HUES64 (cell line): Measurements from ENCODE around the gene POPDC3.

Source experiments
- H3K27ac ChIP-seq: 2 replicates; pipeline ENCODE4 v1.7.0; 2013; ENCODE audit warnings: low read depth, low read length, inconsistent platforms
- H3K27me3 ChIP-seq: 2 replicates; pipeline ENCODE4 v1.6.1; 2013; ENCODE audit warnings: mild to moderate bottlenecking, low read length; ENCODE audit not compliant: insufficient read depth
- H3K36me3 ChIP-seq: 2 replicates; pipeline ENCODE4 v1.6.1; 2013; ENCODE audit warnings: mild to moderate bottlenecking, low read length; ENCODE audit not compliant: insufficient read depth
- H3K4me1 ChIP-seq: 2 replicates; pipeline ENCODE4 v1.6.1; 2013; ENCODE audit warnings: mild to moderate bottlenecking, low read length, moderate library complexity; ENCODE audit not compliant: insufficient read depth
- H3K4me3 ChIP-seq: 2 replicates; pipeline ENCODE4 v1.5.1; 2013; ENCODE audit warnings: mild to moderate bottlenecking, low read length, moderate library complexity
- H3K9ac ChIP-seq: 2 replicates; pipeline ENCODE4 v1.6.1; 2013; ENCODE audit warnings: mild to moderate bottlenecking, low read depth, low read length
- H3K9me3 ChIP-seq: 2 replicates; pipeline ENCODE4 v1.6.1; 2013; ENCODE audit warnings: low read depth, low read length; ENCODE audit not compliant: insufficient read depth
- WGBS: fragments of 150-250, 120-280 bp; methylation state at CpG from one replicate; pipeline ENCODE4 v1.1.7; 2013; ENCODE audit warnings: missing lambda C conversion rate; 5-methylcytosine and 5-hydroxymethylcytosine counted together

Gene POPDC3

GRCh38 chr6:105138141-105138540 is 41.7 kb downstream of the POPDC3 start:
- H3K9ac ChIP-seq, result no peak overlapping the region
- no peaks in the 10 kb centered on the region for H3K9me3 ChIP-seq
- H3K27ac ChIP-seq, result no peak overlapping the region
- H3K4me1 ChIP-seq, result peaks cover 3% of the 10 kb centered on the region; the same call in 1 of the 2 replicates
- WGBS, result 92% methylated on average over 1 of the region's 2 CpGs
- no peaks in the 10 kb centered on the region for H3K36me3 ChIP-seq
- H3K27me3 ChIP-seq, result peaks cover 52% of the 10 kb centered on the region
- H3K4me3 ChIP-seq, result no peak overlapping the region

- 3% methylated on average over 32 of the region's 32 CpGs for WGBS
- Histone ChIP-seq H3K4me3 (peak overlapping the region; percentile 70), H3K36me3 (no peaks in the 10 kb centered on the region), H3K9me3 (no peaks in the 10 kb centered on the region), H3K27ac (no peak overlapping the region), H3K9ac (peak overlapping the region; percentile 53; the same call in 1 of the 2 replicates), H3K4me1 (peaks cover 3% of the 10 kb centered on the region; the same call in 1 of the 2 replicates), H3K27me3 (peaks cover 52% of the 10 kb centered on the region)
Observed at GRCh38 chr6:105137388-105137787, 42.4 kb downstream of the POPDC3 start.

DNA sequence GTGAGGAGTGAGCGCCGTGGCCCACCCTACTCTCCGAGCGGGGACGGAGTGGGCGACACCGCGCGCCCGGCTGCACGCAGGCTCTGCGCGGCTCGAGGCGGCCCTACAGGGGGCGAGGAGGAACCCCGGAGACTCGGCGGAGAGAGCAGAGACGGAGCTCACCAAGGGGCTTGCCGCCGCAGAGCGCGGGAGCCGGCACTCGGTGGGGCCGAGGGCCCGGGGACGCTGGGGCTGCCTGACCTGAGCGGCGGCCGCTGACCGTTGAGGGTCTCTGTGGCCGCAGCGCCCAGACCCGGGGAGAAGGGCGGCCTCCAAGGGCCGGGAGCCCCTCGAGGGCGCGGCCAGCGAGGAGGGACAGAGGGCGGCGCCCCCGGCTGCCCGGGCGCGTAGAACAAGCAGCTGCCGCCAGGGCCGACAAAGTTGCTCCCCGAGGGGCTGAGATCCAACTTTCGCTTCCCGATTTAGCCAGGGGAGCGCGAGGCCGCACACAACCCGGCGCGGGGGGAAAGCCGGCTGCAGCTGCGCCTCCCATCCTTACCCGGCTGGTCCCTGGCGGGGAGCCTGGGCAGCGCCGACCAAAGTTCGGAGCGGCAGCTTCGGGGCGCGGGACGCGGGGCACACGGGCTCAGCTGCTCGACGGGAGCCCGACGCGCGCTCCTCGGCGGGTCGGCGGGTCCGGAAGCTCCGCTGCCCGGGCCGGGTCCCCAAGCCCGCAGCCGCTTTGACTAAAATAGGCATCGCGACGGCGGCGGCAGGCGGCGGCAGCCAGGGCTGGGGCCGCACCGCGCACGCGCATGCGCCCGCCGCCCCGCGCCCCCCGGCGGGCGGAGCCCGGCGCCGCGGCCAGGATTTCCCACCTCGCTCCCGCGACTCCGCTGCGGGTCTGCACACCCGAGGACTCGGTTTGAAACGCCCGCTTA is 43.1 kb downstream of the POPDC3 start:
- Histone ChIP-seq H3K9me3 (no peaks in the 10 kb centered on the region), H3K27me3 (peaks cover 52% of the 10 kb centered on the region), H3K9ac (peak overlapping the region; percentile 56), H3K27ac (no peak overlapping the region), H3K36me3 (no peaks in the 10 kb centered on the region), H3K4me1 (peaks cover 3% of the 10 kb centered on the region; the same call in 1 of the 2 replicates), H3K4me3 (peak overlapping the region; percentile 70)
- under 1% methylated on average over 122 of the region's 122 CpGs for WGBS

DNA sequence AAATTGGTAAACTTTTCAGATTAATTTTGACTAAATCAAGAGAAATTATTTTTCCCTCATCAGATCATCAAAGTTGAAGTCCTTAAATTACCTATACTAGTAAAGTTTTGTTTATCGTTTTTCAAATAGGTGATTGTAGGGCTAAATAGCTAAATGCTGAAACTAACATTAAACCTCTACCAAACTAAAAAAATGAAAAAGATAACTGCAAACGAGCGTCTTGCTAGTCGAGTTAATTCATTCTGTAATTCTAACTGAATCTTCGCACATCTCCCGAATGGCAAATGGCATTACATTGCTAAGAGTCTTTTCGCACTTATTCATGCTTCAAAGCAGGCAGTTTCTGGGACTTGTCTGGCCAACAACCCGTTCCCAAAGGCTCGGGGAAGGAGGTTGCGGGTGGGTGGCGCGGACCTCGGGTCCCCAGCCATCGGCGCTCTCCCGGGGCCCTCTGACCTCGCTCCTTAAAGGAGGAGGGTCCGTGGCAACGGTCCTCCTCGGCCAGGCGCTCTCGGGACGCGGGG is 43.8 kb downstream of the POPDC3 start:
- Histone ChIP-seq H3K27ac (no peak overlapping the region), H3K4me1 (peaks cover 3% of the 10 kb centered on the region; the same call in 1 of the 2 replicates), H3K4me3 (peak overlapping the region; percentile 70), H3K9ac (peak overlapping the region; percentile 56; the same call in 1 of the 2 replicates), H3K27me3 (peaks cover 52% of the 10 kb centered on the region), H3K36me3 (no peaks in the 10 kb centered on the region), H3K9me3 (no peaks in the 10 kb centered on the region)
- 7% methylated on average over 23 of the region's 24 CpGs for WGBS

DNA sequence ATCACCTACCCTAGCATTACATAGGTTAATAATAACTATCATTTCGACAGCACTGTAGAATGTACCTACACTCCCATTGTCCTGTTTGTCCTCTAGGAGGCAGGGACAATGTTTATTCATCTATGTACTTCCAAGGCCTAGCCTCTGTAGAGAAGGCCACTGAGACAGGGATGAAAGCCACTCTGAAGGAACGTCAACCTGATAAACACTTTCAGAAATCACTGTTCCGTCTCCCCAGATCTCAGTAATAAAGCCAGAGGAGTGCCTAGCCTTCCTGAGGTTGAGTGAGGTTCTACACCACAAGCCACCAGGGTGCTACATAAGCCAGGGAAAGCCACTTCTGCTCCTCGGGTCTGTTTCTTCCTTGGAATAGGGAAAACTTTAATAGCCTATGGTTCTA is 44.8 kb downstream of the POPDC3 start:
- Histone ChIP-seq H3K9ac (no peak overlapping the region), H3K4me1 (peaks cover 3% of the 10 kb centered on the region; the same call in 1 of the 2 replicates), H3K27ac (no peak overlapping the region), H3K36me3 (no peaks in the 10 kb centered on the region), H3K27me3 (peaks cover 52% of the 10 kb centered on the region), H3K4me3 (no peak overlapping the region), H3K9me3 (no peaks in the 10 kb centered on the region)
- 86% methylated on average over 3 of the region's 4 CpGs for WGBS

GRCh38 chr6:105122717-105123116 is 57.1 kb downstream of the POPDC3 start:
- Histone ChIP-seq H3K9ac (no peak overlapping the region), H3K27me3 (no peaks in the 10 kb centered on the region), H3K27ac (no peak overlapping the region), H3K9me3 (no peaks in the 10 kb centered on the region), H3K4me3 (no peak overlapping the region), H3K36me3 (no peaks in the 10 kb centered on the region), H3K4me1 (peaks cover 6% of the 10 kb centered on the region)
- 71% methylated on average over 6 of the region's 6 CpGs for WGBS

DNA sequence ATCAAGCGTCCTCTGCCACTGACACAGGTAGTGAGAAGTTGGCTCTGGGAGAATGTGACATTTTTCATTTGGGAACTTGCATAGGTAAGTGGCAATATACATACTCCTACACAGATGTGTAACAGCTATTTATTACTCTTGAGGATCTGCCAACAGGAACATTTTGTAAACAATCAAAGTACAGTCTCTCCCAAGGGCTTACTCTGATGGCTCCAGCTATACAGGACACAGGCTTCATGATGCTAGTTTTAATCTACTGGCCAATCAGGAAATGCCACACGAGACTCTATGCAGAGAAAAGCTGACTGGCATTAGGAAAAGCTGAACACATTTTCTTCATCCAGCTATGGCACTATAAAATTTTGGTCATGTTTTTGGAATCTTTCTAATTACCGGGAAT is 57.8 kb downstream of the POPDC3 start:
- H3K9me3 ChIP-seq, result no peaks in the 10 kb centered on the region
- H3K36me3 ChIP-seq, result no peaks in the 10 kb centered on the region
- H3K27ac ChIP-seq, result no peak overlapping the region
- 88% methylated on average over 2 of the region's 3 CpGs for WGBS
- peaks cover 6% of the 10 kb centered on the region for H3K4me1 ChIP-seq
- H3K9ac ChIP-seq, result no peak overlapping the region
- H3K27me3 ChIP-seq, result no peaks in the 10 kb centered on the region
- H3K4me3 ChIP-seq, result no peak overlapping the region

GRCh38 chr6:105120570-105120969 is 59.2 kb downstream of the POPDC3 start:
- 91% methylated on average over 5 of the region's 5 CpGs for WGBS
- H3K27me3 ChIP-seq, result no peaks in the 10 kb centered on the region
- no peaks in the 10 kb centered on the region for H3K36me3 ChIP-seq
- no peak overlapping the region for H3K9ac ChIP-seq
- H3K4me3 ChIP-seq, result no peak overlapping the region
- peaks cover 6% of the 10 kb centered on the region for H3K4me1 ChIP-seq
- no peak overlapping the region for H3K27ac ChIP-seq
- H3K9me3 ChIP-seq, result no peaks in the 10 kb centered on the region

DNA sequence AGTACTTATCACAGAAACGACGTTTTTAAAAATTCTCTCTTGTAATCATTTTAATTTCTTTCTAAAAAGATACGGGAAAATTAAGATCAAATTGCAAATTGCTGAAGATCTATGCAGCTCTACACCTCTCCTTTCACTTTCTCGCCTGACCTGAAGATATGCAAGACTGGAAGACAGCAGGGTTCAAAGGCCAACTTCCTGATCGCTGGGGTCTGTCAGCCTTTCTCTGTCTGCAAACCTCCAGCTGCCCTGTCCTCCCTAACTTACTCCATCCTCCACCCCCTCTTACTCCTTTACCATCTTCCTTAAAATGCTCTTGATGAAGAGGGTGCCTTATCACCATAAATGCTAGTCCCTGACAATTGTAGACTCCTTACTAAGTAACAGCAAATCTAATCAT is 63.7 kb downstream of the POPDC3 start:
- Histone ChIP-seq H3K27me3 (no peaks in the 10 kb centered on the region), H3K9me3 (no peaks in the 10 kb centered on the region), H3K36me3 (no peaks in the 10 kb centered on the region), H3K4me3 (no peak overlapping the region), H3K4me1 (no peaks in the 10 kb centered on the region; the same call in 1 of the 2 replicates), H3K9ac (no peak overlapping the region), H3K27ac (no peak overlapping the region)
- whole genome bisulfite sequencing, result 70% methylated on average over 5 of the region's 5 CpGs

GRCh38 chr6:105113422-105113821 is 66.4 kb downstream of the POPDC3 start:
- H3K27ac ChIP-seq, result no peak overlapping the region
- H3K4me1 ChIP-seq, result no peaks in the 10 kb centered on the region; the same call in 1 of the 2 replicates
- WGBS, result 93% methylated on average over 5 of the region's 6 CpGs
- no peak overlapping the region for H3K4me3 ChIP-seq
- H3K9me3 ChIP-seq, result no peaks in the 10 kb centered on the region
- no peaks in the 10 kb centered on the region for H3K27me3 ChIP-seq
- H3K36me3 ChIP-seq, result no peaks in the 10 kb centered on the region
- no peak overlapping the region for H3K9ac ChIP-seq

DNA sequence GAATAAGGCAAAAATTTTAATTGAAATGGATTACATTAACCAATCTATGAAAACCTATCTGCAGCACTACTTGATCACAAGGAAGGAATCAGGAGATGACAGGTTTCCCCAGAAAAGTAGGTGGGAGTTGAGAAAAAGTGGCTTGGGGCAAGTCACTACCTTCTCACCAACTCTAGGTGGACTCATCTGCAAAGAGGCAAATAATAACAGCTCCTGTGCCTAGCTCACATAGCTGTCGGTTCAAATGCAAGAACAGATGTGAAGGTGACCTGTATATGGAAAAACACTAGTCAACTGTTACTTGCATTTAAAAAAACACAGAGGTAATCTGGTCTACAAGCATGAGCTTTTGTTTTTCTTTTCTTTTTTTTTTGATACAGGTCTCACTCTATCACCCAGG is 67.2 kb downstream of the POPDC3 start:
- Histone ChIP-seq H3K27me3 (no peaks in the 10 kb centered on the region), H3K36me3 (no peaks in the 10 kb centered on the region), H3K9ac (no peak overlapping the region), H3K4me1 (no peaks in the 10 kb centered on the region; the same call in 1 of the 2 replicates), H3K4me3 (no peak overlapping the region), H3K27ac (no peak overlapping the region), H3K9me3 (no peaks in the 10 kb centered on the region)
- WGBS, result 92% methylated on average over 1 of the region's 1 CpG
